HEK293 (cell line): ENCODE data around the gene PPP1R14B.

Experiments
- CTCF ChIA-PET: fragments of 350-600 bp; formaldehyde crosslinking; extraction: SDS; loops from one replicate; lab custom pipeline; 2021; ENCODE audit warnings: antibody characterized with exemption; lab: Yijun Ruan, JAX
- POLR2A ChIA-PET: fragments of 300-600 bp; formaldehyde crosslinking; extraction: SDS; loops from one replicate; lab custom pipeline; 2020; ENCODE audit warnings: antibody characterized with exemption, inconsistent platforms; lab: Yijun Ruan, JAX
- H3K27ac ChIP-seq: fragments of 200-500 bp; sonication (Bioruptor generic); 2 replicates; pipeline ENCODE4 v1.5.1; 2014; ENCODE audit warnings: low read depth, low read length, control low read depth, inconsistent platforms; ENCODE audit errors: extremely low read depth
- H3K36me3 ChIP-seq, 2 experiments: fragments of 200-500 bp in 1 of 2; sonication (Bioruptor generic) in 1 of 2; 1 replicate in 1 of 2; 2 replicates in 1 of 2; pipeline ENCODE4 v1.5.1; 2014 to 2017; ENCODE audit warnings: inconsistent platforms in 2 of 2, low read length in 2 of 2; ENCODE audit not compliant: control insufficient read depth in 2 of 2, insufficient read depth in 1 of 2
- H3K4me1 ChIP-seq: fragments of 200-500 bp; sonication (Bioruptor generic); 2 replicates; pipeline ENCODE4 v1.5.1; 2014; ENCODE audit warnings: mild to moderate bottlenecking, low read length, inconsistent platforms; ENCODE audit not compliant: control insufficient read depth, insufficient read depth
- H3K4me3 ChIP-seq: 2 replicates; pipeline ENCODE4 v1.5.1; 2011; ENCODE audit warnings: low read depth, mild to moderate bottlenecking, control low read depth, low read length, moderate library complexity
- H3K9me3 ChIP-seq: fragments of 200-500 bp; sonication (Bioruptor generic); 2 replicates; pipeline ENCODE4 v1.5.1; 2014; ENCODE audit warnings: low read depth, low read length, inconsistent platforms; ENCODE audit not compliant: control insufficient read depth, insufficient read depth
- GLI2 ChIP-seq: fragments of 450-650 bp; formaldehyde crosslinking; IDR thresholded peaks from 2 replicates; pipeline ENCODE4; 2017; ENCODE audit warnings: missing biosample characterization, missing genetic modification characterization, low read depth, borderline replicate concordance
- MEIS1 ChIP-seq: sonication (generic); formaldehyde crosslinking; IDR thresholded peaks from 2 replicates; pipeline ENCODE4 v1.8.1; 2022; ENCODE audit warnings: missing genetic modification reagents, mild to moderate bottlenecking, borderline replicate concordance
- PBX3 ChIP-seq: sonication (generic); formaldehyde crosslinking; IDR thresholded peaks from 2 replicates; pipeline ENCODE4 v1.8.1; 2022; ENCODE audit warnings: mild to moderate bottlenecking, moderate library complexity, missing genetic modification reagents
- PRDM1 ChIP-seq: fragments of 450-650 bp; formaldehyde crosslinking; IDR thresholded peaks from 2 replicates; pipeline ENCODE4; 2016; ENCODE audit warnings: missing biosample characterization, missing genetic modification characterization
- SCRT2 ChIP-seq: fragments of 450-650 bp; formaldehyde crosslinking; IDR thresholded peaks from 2 replicates; pipeline ENCODE4 v1.5.1; 2016; ENCODE audit warnings: missing biosample characterization, missing genetic modification characterization
- SP7 ChIP-seq: fragments of 450-650 bp; formaldehyde crosslinking; IDR thresholded peaks from 2 replicates; pipeline ENCODE4 v1.5.1; 2016; ENCODE audit warnings: missing biosample characterization, missing genetic modification characterization
- ZBTB10 ChIP-seq: fragments of 450-650 bp; formaldehyde crosslinking; IDR thresholded peaks from 2 replicates; pipeline ENCODE4 v1.5.1; 2016; ENCODE audit warnings: missing biosample characterization, missing genetic modification characterization
- ZBTB17 ChIP-seq: fragments of 450-650 bp; formaldehyde crosslinking; IDR thresholded peaks from 2 replicates; pipeline ENCODE4 v1.5.1; 2016; ENCODE audit warnings: missing biosample characterization, missing genetic modification characterization
- ZBTB7A ChIP-seq: fragments of 450-650 bp; formaldehyde crosslinking; IDR thresholded peaks from 2 replicates; pipeline ENCODE4 v1.5.1; 2016; ENCODE audit warnings: low read depth, missing biosample characterization, missing genetic modification characterization
- ZEB2 ChIP-seq: fragments of 450-650 bp; formaldehyde crosslinking; IDR thresholded peaks from 2 replicates; pipeline ENCODE4 v1.5.1; 2016; ENCODE audit warnings: missing biosample characterization, missing genetic modification characterization
- ZFP37 ChIP-seq: fragments of 450-650 bp; formaldehyde crosslinking; IDR thresholded peaks from 2 replicates; pipeline ENCODE4 v1.5.1; 2016; ENCODE audit warnings: missing biosample characterization, missing genetic modification characterization
- ZFP69B ChIP-seq: fragments of 450-650 bp; formaldehyde crosslinking; IDR thresholded peaks from 2 replicates; pipeline ENCODE4 v1.5.1; 2016; ENCODE audit warnings: missing biosample characterization, missing genetic modification characterization
- ZNF112 ChIP-seq: fragments of 450-650 bp; formaldehyde crosslinking; IDR thresholded peaks from 2 replicates; pipeline ENCODE4 v1.5.0; 2017; ENCODE audit warnings: missing biosample characterization, missing genetic modification characterization
- ZNF132 ChIP-seq: fragments of 450-650 bp; formaldehyde crosslinking; IDR thresholded peaks from 2 replicates; pipeline ENCODE4 v1.5.1; 2017; ENCODE audit warnings: missing biosample characterization, missing genetic modification characterization, borderline replicate concordance
- ZNF175 ChIP-seq: fragments of 450-650 bp; formaldehyde crosslinking; IDR thresholded peaks from 2 replicates; pipeline ENCODE4 v1.5.1; 2016; ENCODE audit warnings: missing biosample characterization, missing genetic modification characterization
- ZNF214 ChIP-seq: fragments of 450-650 bp; formaldehyde crosslinking; IDR thresholded peaks from 2 replicates; pipeline ENCODE4 v1.5.1; 2017; ENCODE audit warnings: missing biosample characterization, mild to moderate bottlenecking, missing genetic modification characterization, borderline replicate concordance
- ZNF26 ChIP-seq: fragments of 450-650 bp; formaldehyde crosslinking; IDR thresholded peaks from 2 replicates; pipeline ENCODE4 v1.5.1; 2016; ENCODE audit warnings: missing biosample characterization, missing genetic modification characterization
- ZNF274 ChIP-seq, 2 experiments: fragments of 200-500 bp in 1 of 2; fragments of 450-650 bp in 1 of 2; sonication (Bioruptor generic) in 1 of 2; formaldehyde crosslinking in 1 of 2; IDR thresholded peaks; 2 replicates each; pipeline versions ENCODE4 v1.5.1 to v1.6.1; 2014 to 2016; ENCODE audit warnings: borderline replicate concordance in 1 of 2, inconsistent platforms in 1 of 2, low read length in 1 of 2, missing biosample characterization in 1 of 2, missing genetic modification characterization in 1 of 2
- ZNF335 ChIP-seq: fragments of 450-650 bp; formaldehyde crosslinking; conservative IDR thresholded peaks from 2 replicates; pipeline ENCODE4 v1.5.1; 2016; ENCODE audit warnings: missing biosample characterization, missing genetic modification characterization
- ZNF394 ChIP-seq: fragments of 450-650 bp; formaldehyde crosslinking; IDR thresholded peaks from 2 replicates; pipeline ENCODE4 v1.5.1; 2016; ENCODE audit warnings: missing biosample characterization, missing genetic modification characterization, mild to moderate bottlenecking, moderate library complexity, borderline replicate concordance
- ZNF555 ChIP-seq: fragments of 450-650 bp; formaldehyde crosslinking; conservative IDR thresholded peaks from 2 replicates; pipeline ENCODE4 v1.5.1; 2017; ENCODE audit warnings: missing biosample characterization, mild to moderate bottlenecking, missing genetic modification characterization, inconsistent platforms
- ZNF76 ChIP-seq: fragments of 450-650 bp; formaldehyde crosslinking; IDR thresholded peaks from 2 replicates; pipeline ENCODE4; 2016; ENCODE audit warnings: low read depth, missing biosample characterization, missing genetic modification characterization, borderline replicate concordance
- ZNF843 ChIP-seq: fragments of 450-650 bp; formaldehyde crosslinking; IDR thresholded peaks from 2 replicates; pipeline ENCODE4 v1.5.1; 2016; ENCODE audit warnings: missing biosample characterization, missing genetic modification characterization
- TF ChIP-seq, protein P1 (sequence below): fragments of 450-650 bp; formaldehyde crosslinking; IDR thresholded peaks from 2 replicates; pipeline ENCODE4; 2016; ENCODE audit warnings: missing biosample characterization, missing genetic modification characterization
- TF ChIP-seq, protein P2 (sequence below): fragments of 450-650 bp; formaldehyde crosslinking; IDR thresholded peaks from 2 replicates; pipeline ENCODE4 v1.5.1; 2017; ENCODE audit warnings: missing biosample characterization, missing genetic modification characterization

PPP1R14B gene

GRCh38 chr11:64287676-64288352 is 41.1 kb upstream of the PPP1R14B start:
- CTCF ChIA-PET = interaction anchor here (1.0 to 1.6 kb wide), 4 partner anchors 9 to 16 kb away, joined by 3 to 7 read pairs (median 4); no protein-coding TSS in a partner anchor
- Histone ChIP-seq H3K9me3 (no peaks in the 10 kb centered on the region), H3K36me3 (peaks cover under 1 to 31% of the 10 kb centered on the region in 2 experiments; a peak in 2 of 3 replicates), H3K4me1 (no peaks in the 10 kb centered on the region; the same call in 1 of the 2 replicates), H3K27ac (no peak overlapping the region), H3K4me3 (no peak overlapping the region)
- no peak for TF ChIP-seq ZNF335
- TF ChIP-seq ZBTB7A (tag by site-specific recombination) = no peak
- TF ChIP-seq SCRT2 (tag by site-specific recombination) = no peak
- TF ChIP-seq ZBTB17 (tag by site-specific recombination) = no peak
- TF ChIP-seq ZNF843 (tag by site-specific recombination) = no peak
- TF ChIP-seq ZFP69B (tag by site-specific recombination) = no peak
- TF ChIP-seq PBX3 (CRISPR knock-in tag) = no peak
- no peak for TF ChIP-seq ZNF112 (tag by site-specific recombination)
- no peak for TF ChIP-seq ZEB2 (tag by site-specific recombination)
- no peak for TF ChIP-seq ZNF76 (tag by site-specific recombination)
- no peak for TF ChIP-seq ZNF555 (tag by site-specific recombination)
- TF ChIP-seq SP7 (tag by site-specific recombination) = no peak
- no peak for TF ChIP-seq ZBTB10 (tag by site-specific recombination)
- TF ChIP-seq PRDM1 (tag by site-specific recombination) = no peak
- no peak for TF ChIP-seq ZNF274 (IDR thresholded peaks at IDR 0.05; ENCODE audit: low read length)
- TF ChIP-seq ZNF274 (tag by site-specific recombination; IDR thresholded peaks at IDR 0.05; ENCODE audit: borderline replicate concordance) = no peak
- no peak for TF ChIP-seq ZNF26 (tag by site-specific recombination)
- TF ChIP-seq MEIS1 (CRISPR knock-in tag) = no peak
- POLR2A ChIA-PET = interaction anchor here (0.5 kb wide), 1 partner anchor 835 kb away, joined by 4 read pairs; no protein-coding TSS in a partner anchor

GRCh38 chr11:64286801-64287159 is 40.0 kb upstream of the PPP1R14B start:
- no peak overlapping the region for H3K27ac ChIP-seq
- POLR2A ChIA-PET = no interaction called here
- CTCF ChIA-PET = interaction anchor here (0.7 to 1.5 kb wide), 4 partner anchors 11 to 68 kb away, joined by 3 to 6 read pairs (median 4); no protein-coding TSS in a partner anchor
- TF ChIP-seq, protein P1, sequence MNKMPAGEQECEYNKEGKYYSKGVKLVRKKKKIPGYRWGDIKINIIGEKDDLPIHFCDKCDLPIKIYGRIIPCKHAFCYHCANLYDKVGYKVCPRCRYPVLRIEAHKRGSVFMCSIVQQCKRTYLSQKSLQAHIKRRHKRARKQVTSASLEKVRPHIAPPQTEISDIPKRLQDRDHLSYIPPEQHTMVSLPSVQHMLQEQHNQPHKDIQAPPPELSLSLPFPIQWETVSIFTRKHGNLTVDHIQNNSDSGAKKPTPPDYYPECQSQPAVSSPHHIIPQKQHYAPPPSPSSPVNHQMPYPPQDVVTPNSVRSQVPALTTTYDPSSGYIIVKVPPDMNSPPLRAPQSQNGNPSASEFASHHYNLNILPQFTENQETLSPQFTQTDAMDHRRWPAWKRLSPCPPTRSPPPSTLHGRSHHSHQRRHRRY = no peak
- TF ChIP-seq GLI2 (no peak), ZNF214 (no peak), ZFP37 (no peak), ZNF112 (tag by site-specific recombination) (no peak), ZNF132 (tag by site-specific recombination) (no peak), ZNF394 (no peak), ZNF175 (no peak)
- TF ChIP-seq, protein P2, sequence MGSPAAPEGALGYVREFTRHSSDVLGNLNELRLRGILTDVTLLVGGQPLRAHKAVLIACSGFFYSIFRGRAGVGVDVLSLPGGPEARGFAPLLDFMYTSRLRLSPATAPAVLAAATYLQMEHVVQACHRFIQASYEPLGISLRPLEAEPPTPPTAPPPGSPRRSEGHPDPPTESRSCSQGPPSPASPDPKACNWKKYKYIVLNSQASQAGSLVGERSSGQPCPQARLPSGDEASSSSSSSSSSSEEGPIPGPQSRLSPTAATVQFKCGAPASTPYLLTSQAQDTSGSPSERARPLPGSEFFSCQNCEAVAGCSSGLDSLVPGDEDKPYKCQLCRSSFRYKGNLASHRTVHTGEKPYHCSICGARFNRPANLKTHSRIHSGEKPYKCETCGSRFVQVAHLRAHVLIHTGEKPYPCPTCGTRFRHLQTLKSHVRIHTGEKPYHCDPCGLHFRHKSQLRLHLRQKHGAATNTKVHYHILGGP = no peak

More at GRCh38 chr11:64286801-64287159, 40.0 kb upstream of the PPP1R14B start:
- peaks cover 9 to 40% of the 10 kb centered on the region in 2 experiments; a peak in 2 of 3 replicates for H3K36me3 ChIP-seq
- no peak overlapping the region for H3K4me3 ChIP-seq
- no peaks in the 10 kb centered on the region for H3K9me3 ChIP-seq
- H3K4me1 ChIP-seq = no peaks in the 10 kb centered on the region; the same call in 1 of the 2 replicates
